HEK293 (cell line): ENCODE measurements around the gene LASP1.

Experiments used
- CTCF ChIA-PET: fragments of 350-600 bp; formaldehyde crosslinking; extraction: SDS; loops from one replicate; lab custom pipeline; 2021; ENCODE audit warnings: antibody characterized with exemption; lab: Yijun Ruan, JAX
- POLR2A ChIA-PET: fragments of 300-600 bp; formaldehyde crosslinking; extraction: SDS; loops from one replicate; lab custom pipeline; 2020; ENCODE audit warnings: antibody characterized with exemption, inconsistent platforms; lab: Yijun Ruan, JAX
- H3K27ac ChIP-seq: fragments of 200-500 bp; sonication (Bioruptor generic); 2 replicates; pipeline ENCODE4 v1.5.1; 2014; ENCODE audit warnings: low read depth, low read length, control low read depth, inconsistent platforms; ENCODE audit errors: extremely low read depth
- H3K36me3 ChIP-seq, 2 experiments: fragments of 200-500 bp in 1 of 2; sonication (Bioruptor generic) in 1 of 2; 1 replicate in 1 of 2; 2 replicates in 1 of 2; pipeline ENCODE4 v1.5.1; 2014 to 2017; ENCODE audit warnings: inconsistent platforms in 2 of 2, low read length in 2 of 2; ENCODE audit not compliant: control insufficient read depth in 2 of 2, insufficient read depth in 1 of 2
- H3K4me1 ChIP-seq: fragments of 200-500 bp; sonication (Bioruptor generic); 2 replicates; pipeline ENCODE4 v1.5.1; 2014; ENCODE audit warnings: mild to moderate bottlenecking, low read length, inconsistent platforms; ENCODE audit not compliant: control insufficient read depth, insufficient read depth
- H3K4me3 ChIP-seq: 2 replicates; pipeline ENCODE4 v1.5.1; 2011; ENCODE audit warnings: low read depth, mild to moderate bottlenecking, control low read depth, low read length, moderate library complexity
- H3K9me3 ChIP-seq: fragments of 200-500 bp; sonication (Bioruptor generic); 2 replicates; pipeline ENCODE4 v1.5.1; 2014; ENCODE audit warnings: low read depth, low read length, inconsistent platforms; ENCODE audit not compliant: control insufficient read depth, insufficient read depth
- EGR2 ChIP-seq: fragments of 450-650 bp; formaldehyde crosslinking; IDR thresholded peaks from 2 replicates; pipeline ENCODE4 v1.5.1; 2016; ENCODE audit warnings: low read depth, missing biosample characterization, missing genetic modification characterization
- HIC1 ChIP-seq: fragments of 450-650 bp; formaldehyde crosslinking; IDR thresholded peaks from 2 replicates; pipeline ENCODE4 v1.5.1; 2016; ENCODE audit warnings: missing biosample characterization, missing genetic modification characterization
- IKZF3 ChIP-seq: fragments of 450-650 bp; IDR thresholded peaks from 2 replicates; pipeline ENCODE4 v1.5.0; 2018; ENCODE audit warnings: missing biosample characterization, mild to moderate bottlenecking, missing genetic modification characterization, moderate library complexity
- OSR2 ChIP-seq: fragments of 450-650 bp; formaldehyde crosslinking; IDR thresholded peaks from 2 replicates; pipeline ENCODE4 v1.5.1; 2016; ENCODE audit warnings: missing biosample characterization, missing genetic modification characterization
- PRDM4 ChIP-seq: fragments of 450-650 bp; formaldehyde crosslinking; IDR thresholded peaks from 2 replicates; pipeline ENCODE4 v1.5.1; 2017; ENCODE audit warnings: missing biosample characterization, missing genetic modification characterization
- SCRT1 ChIP-seq: fragments of 450-650 bp; formaldehyde crosslinking; IDR thresholded peaks from 2 replicates; pipeline ENCODE4 v1.5.1; 2016; ENCODE audit warnings: missing biosample characterization, missing genetic modification characterization, borderline replicate concordance
- SP7 ChIP-seq: fragments of 450-650 bp; formaldehyde crosslinking; IDR thresholded peaks from 2 replicates; pipeline ENCODE4 v1.5.1; 2016; ENCODE audit warnings: missing biosample characterization, missing genetic modification characterization
- ZBTB10 ChIP-seq: fragments of 450-650 bp; formaldehyde crosslinking; IDR thresholded peaks from 2 replicates; pipeline ENCODE4 v1.5.1; 2016; ENCODE audit warnings: missing biosample characterization, missing genetic modification characterization
- ZBTB17 ChIP-seq: fragments of 450-650 bp; formaldehyde crosslinking; IDR thresholded peaks from 2 replicates; pipeline ENCODE4 v1.5.1; 2016; ENCODE audit warnings: missing biosample characterization, missing genetic modification characterization
- ZBTB48 ChIP-seq: fragments of 450-650 bp; formaldehyde crosslinking; IDR thresholded peaks from 2 replicates; pipeline ENCODE4 v1.5.1; 2016; ENCODE audit warnings: missing biosample characterization, missing genetic modification characterization
- ZBTB8A ChIP-seq: fragments of 450-650 bp; formaldehyde crosslinking; IDR thresholded peaks from 2 replicates; pipeline ENCODE4 v1.5.1; 2016; ENCODE audit warnings: missing biosample characterization, missing genetic modification characterization
- ZFP37 ChIP-seq: fragments of 450-650 bp; formaldehyde crosslinking; IDR thresholded peaks from 2 replicates; pipeline ENCODE4 v1.5.1; 2016; ENCODE audit warnings: missing biosample characterization, missing genetic modification characterization
- ZNF121 ChIP-seq: fragments of 450-650 bp; formaldehyde crosslinking; IDR thresholded peaks from 2 replicates; pipeline ENCODE4 v1.5.1; 2016; ENCODE audit warnings: missing biosample characterization, missing genetic modification characterization
- ZNF23 ChIP-seq: fragments of 450-650 bp; formaldehyde crosslinking; IDR thresholded peaks from 2 replicates; pipeline ENCODE4 v1.5.1; 2016; ENCODE audit warnings: missing biosample characterization, missing genetic modification characterization, borderline replicate concordance
- ZNF280C ChIP-seq: fragments of 450-650 bp; formaldehyde crosslinking; IDR thresholded peaks from 2 replicates; pipeline ENCODE4 v1.5.1; 2016; ENCODE audit warnings: missing biosample characterization, missing genetic modification characterization
- ZNF280D ChIP-seq: fragments of 450-650 bp; formaldehyde crosslinking; IDR thresholded peaks from 2 replicates; pipeline ENCODE4 v1.5.1; 2016; ENCODE audit warnings: missing biosample characterization, missing genetic modification characterization
- ZNF354C ChIP-seq: fragments of 450-650 bp; formaldehyde crosslinking; IDR thresholded peaks from 2 replicates; pipeline ENCODE4 v1.5.1; 2016; ENCODE audit warnings: missing biosample characterization, missing genetic modification characterization, low read depth, borderline replicate concordance
- ZNF37A ChIP-seq: fragments of 450-650 bp; IDR thresholded peaks from 2 replicates; pipeline ENCODE4 v1.5.1; 2018; ENCODE audit warnings: missing biosample characterization, missing genetic modification characterization
- ZNF660 ChIP-seq: fragments of 450-650 bp; IDR thresholded peaks from 2 replicates; pipeline ENCODE4 v1.5.1; 2018; ENCODE audit warnings: missing biosample characterization, mild to moderate bottlenecking, missing genetic modification characterization
- ZNF76 ChIP-seq: fragments of 450-650 bp; formaldehyde crosslinking; IDR thresholded peaks from 2 replicates; pipeline ENCODE4; 2016; ENCODE audit warnings: low read depth, missing biosample characterization, missing genetic modification characterization, borderline replicate concordance

The LASP1 gene

GRCh38 chr17:38886643-38887010 is 16.8 kb downstream of the LASP1 start (continued):
- TF ChIP-seq HIC1, result no peak

GRCh38 chr17:38888842-38889241 is 19.0 kb downstream of the LASP1 start:
- Histone ChIP-seq H3K36me3 (peaks cover 0 to 51% of the 10 kb centered on the region in 2 experiments; a peak in 2 of 3 replicates), H3K9me3 (no peaks in the 10 kb centered on the region), H3K4me3 (no peak overlapping the region)
- CTCF ChIA-PET, result no interaction called here
- TF ChIP-seq ZNF76 (tag by site-specific recombination) (no peak), ZNF121 (no peak), ZFP37 (tag by site-specific recombination) (no peak)
- TF ChIP-seq, all 188 proteins: peak for 0
- no peak overlapping the region for H3K27ac ChIP-seq
- H3K4me1 ChIP-seq, result 0 out of 2 replicates have a peak, but pooled peaks cover 3% of the 10 kb centered on the region
- POLR2A ChIA-PET, result no interaction called here

GRCh38 chr17:38889745-38890409 is 20.0 kb downstream of the LASP1 start:
- Histone ChIP-seq H3K36me3 (peaks cover 0 to 54% of the 10 kb centered on the region in 2 experiments; a peak in 2 of 3 replicates), H3K4me3 (no peak overlapping the region), H3K9me3 (no peaks in the 10 kb centered on the region), H3K4me1 (0 out of 2 replicates have a peak, but pooled peaks cover 3% of the 10 kb centered on the region), H3K27ac (no peak overlapping the region)
- CTCF ChIA-PET, result interaction anchor here (0.6 to 0.8 kb wide), 2 partner anchors 14 to 94 kb away, joined by 3 to 4 read pairs; no protein-coding TSS in a partner anchor
- POLR2A ChIA-PET, result no interaction called here
- TF ChIP-seq ZNF660 (no peak), ZBTB10 (no peak), ZBTB48 (no peak), OSR2 (tag by site-specific recombination) (no peak), SCRT1 (tag by site-specific recombination) (no peak), ZNF23 (tag by site-specific recombination) (no peak), EGR2 (no peak), ZBTB8A (tag by site-specific recombination) (no peak), PRDM4 (tag by site-specific recombination) (no peak), SP7 (no peak), ZNF280D (no peak), ZBTB17 (tag by site-specific recombination) (no peak), ZNF354C (tag by site-specific recombination) (no peak), ZNF280C (tag by site-specific recombination) (no peak), ZNF37A (tag by site-specific recombination) (no peak), IKZF3 (no peak)
